Breast epithelium (tissue), 4 donors: Measurements from ENCODE around the gene FSIP2. TPM values are rescaled to one million over a fixed set of nuclear protein-coding genes. Genes with fewer than 3 reads are reported as not detected.

ENCODE experiments used
- DNase-seq, 2 donors: peaks; one replicate each; pipeline ENCODE4 v3.0.0-alpha.2; 2019; ENCODE audit warnings: low spot score in 2 of 2
- H3K27ac ChIP-seq, 2 donors: fragments of 200-600 bp; sonication (generic) in 1 of 2; one replicate each; pipeline ENCODE4 v1.5.1; 2016 to 2019; ENCODE audit warnings: mild to moderate bottlenecking in 1 of 2
- H3K27me3 ChIP-seq, 2 donors: fragments of 200-600 bp; sonication (generic) in 1 of 2; one replicate each; pipeline versions ENCODE4 v1.5.1 to v1.6.0; 2017 to 2019; ENCODE audit warnings: control low read depth in 1 of 2, mild to moderate bottlenecking in 1 of 2
- H3K36me3 ChIP-seq: fragments of 200-600 bp; one replicate; pipeline ENCODE4 v1.5.1; 2019
- H3K4me1 ChIP-seq, 2 donors: fragments of 200-600 bp; sonication (generic); one replicate each; pipeline ENCODE4 v1.5.1; 2016 to 2019; ENCODE audit warnings: control low read depth in 1 of 2
- H3K4me3 ChIP-seq, 3 donors: fragments of 200-600 bp; sonication (generic); 1 replicate in 2 of 3; 2 replicates in 1 of 3; pipeline ENCODE4 v1.5.1; 2016 to 2019; ENCODE audit warnings: mild to moderate bottlenecking in 3 of 3, moderate library complexity in 2 of 3
- H3K9me3 ChIP-seq, 2 donors: fragments of 200-600 bp; sonication (generic) in 1 of 2; one replicate each; pipeline ENCODE4 v1.5.1; 2016 to 2019; ENCODE audit warnings: control low read depth in 1 of 2
- CTCF ChIP-seq, 3 donors: fragments of 450-650 bp; IDR thresholded peaks; one replicate each; pipeline ENCODE4 v1.5.1; 2016 to 2017; ENCODE audit warnings: antibody characterized with exemption in 3 of 3, mild to moderate bottlenecking in 3 of 3, moderate library complexity in 3 of 3
- POLR2A ChIP-seq: fragments of 450-650 bp; IDR thresholded peaks from one replicate; pipeline ENCODE4 v1.6.1; 2016; ENCODE audit warnings: antibody characterized with exemption, mild to moderate bottlenecking, moderate library complexity
- POLR2AphosphoS5 ChIP-seq, 3 donors: sonication (generic); formaldehyde crosslinking; IDR thresholded peaks; one replicate each; pipeline ENCODE4 v1.6.1; 2017; ENCODE audit warnings: antibody characterized with exemption in 3 of 3
- intact Hi-C: fragments of 100-400 bp; cut with DNase I; formaldehyde crosslinking; loops from one replicate; pipeline ENCODE4 v1.15.1; 2023; ENCODE audit warnings: low total_unique reads
- total RNA-seq, 3 donors: library from RNA; depleted of rRNA; stranded (reverse); fragments of >200 nt; gene quantifications; one replicate each; pipeline ENCODE4 v1.1.0, GENCODE V29; 2016

The FSIP2 gene
- total RNA-seq, 3 donors from 2014 or later: 0.64 to 2.3 (median 1.6) TPM

GRCh38 chr2:185790361-185790760 is 51.8 kb downstream of the FSIP2 start:
- no peaks in the 10 kb centered on the region for H3K36me3 ChIP-seq
- H3K4me3 ChIP-seq: no peak overlapping the region
- intact Hi-C loops: no loop called here
- DNase-seq: no peak
- H3K9me3 ChIP-seq: no peaks in the 10 kb centered on the region
- no peaks in the 10 kb centered on the region for H3K27me3 ChIP-seq
- no peak overlapping the region for H3K27ac ChIP-seq
- no peaks in the 10 kb centered on the region for H3K4me1 ChIP-seq
- no peak for TF ChIP-seq CTCF (IDR thresholded peaks at IDR 0.05)
- no peak for TF ChIP-seq POLR2A
- TF ChIP-seq POLR2AphosphoS5 (IDR thresholded peaks at IDR 0.05): no peak

- Histone ChIP-seq H3K27ac (no peak overlapping the region), H3K4me1 (no peaks in the 10 kb centered on the region), H3K36me3 (no peaks in the 10 kb centered on the region), H3K27me3 (no peaks in the 10 kb centered on the region), H3K4me3 (no peak overlapping the region), H3K9me3 (no peaks in the 10 kb centered on the region)
- intact Hi-C loops: no loop called here
- no peak for DNase-seq
- TF ChIP-seq CTCF (IDR thresholded peaks at IDR 0.05) (no peak), POLR2AphosphoS5 (IDR thresholded peaks at IDR 0.05) (no peak), POLR2A (no peak)
These were observed 55.1 kb downstream of the FSIP2 start for GRCh38 chr2:185793532-185794345.

- intact Hi-C loops: no loop called here
- Histone ChIP-seq H3K9me3 (no peaks in the 10 kb centered on the region), H3K27ac (no peak overlapping the region), H3K4me1 (no peaks in the 10 kb centered on the region), H3K36me3 (no peaks in the 10 kb centered on the region), H3K27me3 (no peaks in the 10 kb centered on the region), H3K4me3 (no peak overlapping the region)
- no peak for DNase-seq
- TF ChIP-seq POLR2A (no peak), POLR2AphosphoS5 (IDR thresholded peaks at IDR 0.05) (no peak), CTCF (IDR thresholded peaks at IDR 0.05) (no peak)
These were observed 58.2 kb downstream of the FSIP2 start for GRCh38 chr2:185796758-185797157.

- Histone ChIP-seq H3K4me3 (no peak overlapping the region), H3K27ac (no peak overlapping the region), H3K4me1 (no peaks in the 10 kb centered on the region), H3K27me3 (no peaks in the 10 kb centered on the region), H3K9me3 (no peaks in the 10 kb centered on the region), H3K36me3 (no peaks in the 10 kb centered on the region)
- TF ChIP-seq CTCF (IDR thresholded peaks at IDR 0.05) (no peak), POLR2A (no peak), POLR2AphosphoS5 (IDR thresholded peaks at IDR 0.05) (no peak)
- intact Hi-C loops: no loop called here
- no peak for DNase-seq
These were observed 64.3 kb downstream of the FSIP2 start for GRCh38 chr2:185802926-185803325.

GRCh38 chr2:185806783-185807182 is 68.2 kb downstream of the FSIP2 start:
- TF ChIP-seq POLR2A (no peak), POLR2AphosphoS5 (IDR thresholded peaks at IDR 0.05) (no peak), CTCF (IDR thresholded peaks at IDR 0.05) (no peak)
- no peak overlapping the region for H3K4me3 ChIP-seq
- no peaks in the 10 kb centered on the region for H3K36me3 ChIP-seq
- H3K27me3 ChIP-seq: no peaks in the 10 kb centered on the region
- DNase-seq: no peak
- no peak overlapping the region for H3K27ac ChIP-seq
- no peaks in the 10 kb centered on the region for H3K9me3 ChIP-seq
- no peaks in the 10 kb centered on the region for H3K4me1 ChIP-seq
- intact Hi-C loops: no loop called here
